ENCODE data around the gene BCKDK.

BCKDK gene

GRCh38 chr16:31108035-31108793 is at the start of gene BCKDK:
BCKDK (plus strand) TSS chr16:31108386; CDS start chr16:31109224, 838 bp downstream.
- H3K4me3 ChIP-seq (ENCODE audit: control insufficient read depth, low read depth, low read length), result peak within 1 kb of the TSS; percentile 69
- TF ChIP-seq CTCF (conservative IDR thresholded peaks at IDR 0.05; ENCODE audit: control insufficient read depth, insufficient read depth, low read depth, low read length), result no peak
- peak; percentile 65 for DNase-seq (ENCODE audit: low read depth)

- no peak overlapping the region for H3K4me3 ChIP-seq (ENCODE audit: control insufficient read depth, low read depth, low read length)
- DNase-seq (ENCODE audit: low read depth), result no peak
- no peak for TF ChIP-seq CTCF (conservative IDR thresholded peaks at IDR 0.05; ENCODE audit: control insufficient read depth, insufficient read depth, low read depth, low read length)
Observed at GRCh38 chr16:31061126-31061812, 46.9 kb upstream of the BCKDK start.

GRCh38 chr16:31061813-31062440 is 46.3 kb upstream of the BCKDK start:
- TF ChIP-seq CTCF (conservative IDR thresholded peaks at IDR 0.05; ENCODE audit: control insufficient read depth, insufficient read depth, low read depth, low read length), result no peak
- DNase-seq (ENCODE audit: low read depth), result no peak
- no peak overlapping the region for H3K4me3 ChIP-seq (ENCODE audit: control insufficient read depth, low read depth, low read length)

- DNase-seq (ENCODE audit: low read depth), result no peak
- H3K4me3 ChIP-seq (ENCODE audit: control insufficient read depth, low read depth, low read length), result no peak overlapping the region
- no peak for TF ChIP-seq CTCF (conservative IDR thresholded peaks at IDR 0.05; ENCODE audit: control insufficient read depth, insufficient read depth, low read depth, low read length)
Observed at GRCh38 chr16:31063495-31063842, 44.7 kb upstream of the BCKDK start.

- DNase-seq (ENCODE audit: low read depth), result no peak
Observed at GRCh38 chr16:31063843-31064611, 44.2 kb upstream of the BCKDK start.

More at GRCh38 chr16:31063843-31064611, 44.2 kb upstream of the BCKDK start:
- TF ChIP-seq CTCF (conservative IDR thresholded peaks at IDR 0.05; ENCODE audit: control insufficient read depth, insufficient read depth, low read depth, low read length), result no peak
- no peak overlapping the region for H3K4me3 ChIP-seq (ENCODE audit: control insufficient read depth, low read depth, low read length)
